Lower leg skin (tissue), 4 donors: Measurements from ENCODE around the gene MAPKAPK2. TPM values are rescaled to one million over a fixed set of nuclear protein-coding genes. Genes with fewer than 3 reads are reported as not detected.

Experiments
- DNase-seq, 2 donors: peaks; one replicate each; pipeline ENCODE4 v3.0.0-alpha.2; 2019; ENCODE audit warnings: low spot score in 2 of 2
- H3K4me3 ChIP-seq: fragments of 200-600 bp; sonication (generic); 2 replicates; pipeline ENCODE4 v1.5.1; 2017; ENCODE audit warnings: mild to moderate bottlenecking, low read depth; ENCODE audit not compliant: poor library complexity, severe bottlenecking
- CTCF ChIP-seq, 3 donors: fragments of 450-650 bp; IDR thresholded peaks; one replicate each; pipeline ENCODE4 v1.5.1; 2016; ENCODE audit warnings: antibody characterized with exemption in 3 of 3, mild to moderate bottlenecking in 3 of 3, moderate library complexity in 2 of 3
- POLR2A ChIP-seq, 2 donors: fragments of 450-650 bp; IDR thresholded peaks; one replicate each; pipeline ENCODE4 v1.6.1; 2016 to 2017; ENCODE audit warnings: antibody characterized with exemption in 2 of 2, mild to moderate bottlenecking in 1 of 2, moderate library complexity in 1 of 2
- WGBS, 2 donors: methylation state at CpG; one replicate each; pipeline ENCODE4 v1.1.5; 2018; 5-methylcytosine and 5-hydroxymethylcytosine counted together
- intact Hi-C: fragments of 100-400 bp; cut with DNase I; formaldehyde crosslinking; loops from one replicate; pipeline ENCODE4 v1.15.0; 2023; ENCODE audit warnings: low total_unique reads
- total RNA-seq, 4 donors: library from RNA; depleted of rRNA; stranded (reverse); fragments of >200 nt; gene quantifications; one replicate each; pipeline ENCODE4 v1.1.0, GENCODE V29; 2016

The MAPKAPK2 gene
- total RNA-seq, 4 donors from 2014 or later: 40.0 to 62.4 (median 52.4) TPM

GRCh38 chr1:206738370-206739366 lies 54.0 kb downstream of the MAPKAPK2 start:
- peak in 1 of 2 donors; percentile 77 for DNase-seq
- TF ChIP-seq POLR2A (IDR thresholded peaks at IDR 0.05): no peak
- TF ChIP-seq CTCF (IDR thresholded peaks at IDR 0.05): no peak
- H3K4me3 ChIP-seq: no peak overlapping the region
- intact Hi-C loops: no loop called here
- 65 to 69% methylated on average over 3 of the region's 3 CpGs for WGBS, 2 donors

DNA sequence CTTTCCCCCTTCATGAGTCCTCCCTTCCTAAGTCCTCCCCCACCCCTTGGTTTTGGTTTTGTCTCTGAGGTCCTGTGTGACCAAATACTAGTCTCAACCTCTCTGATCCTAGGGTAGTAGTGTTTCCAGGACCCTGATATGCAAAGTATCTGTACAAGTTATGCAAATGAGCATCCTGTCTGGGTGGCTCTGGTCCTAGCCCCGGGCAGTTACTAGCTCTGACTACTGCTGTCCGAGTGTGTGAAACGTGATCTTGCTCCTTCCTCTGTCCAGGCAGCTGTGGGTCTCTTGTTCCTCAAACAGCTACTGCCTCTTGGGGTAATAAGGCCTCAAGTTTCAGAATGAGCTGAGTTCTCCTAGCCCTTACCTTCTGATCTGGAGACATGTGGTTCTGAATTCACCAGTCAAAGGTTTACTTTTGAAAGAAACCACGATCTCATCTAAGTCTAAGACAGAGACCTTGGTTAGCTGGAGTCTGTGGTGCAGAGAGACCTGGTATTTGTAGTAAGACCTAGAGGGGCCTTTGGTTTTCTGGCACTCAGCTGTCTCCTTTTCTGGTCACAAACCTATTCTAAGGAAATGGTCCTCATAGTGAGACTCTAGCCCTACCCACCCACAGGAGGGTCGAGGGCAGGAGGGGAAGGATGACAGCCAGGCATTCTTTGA lies 54.8 kb downstream of the MAPKAPK2 start:
- whole genome bisulfite sequencing, 2 donors: 33 to 44% methylated on average over 5 of the region's 5 CpGs
- intact Hi-C loops: no loop called here

GRCh38 chr1:206741142-206741701 lies 56.5 kb downstream of the MAPKAPK2 start:
- intact Hi-C loops: no loop called here
- DNase-seq: no peak
- TF ChIP-seq CTCF (IDR thresholded peaks at IDR 0.05): no peak
- no peak for TF ChIP-seq POLR2A (IDR thresholded peaks at IDR 0.05)
- 88% methylated on average over 6 of the region's 6 CpGs for WGBS, 2 donors
- H3K4me3 ChIP-seq: no peak overlapping the region

More for the DNA sequence above, 54.8 kb downstream of the MAPKAPK2 start:
- TF ChIP-seq CTCF (IDR thresholded peaks at IDR 0.05) (no peak), POLR2A (IDR thresholded peaks at IDR 0.05) (no peak)
- no peak for DNase-seq
- no peak overlapping the region for H3K4me3 ChIP-seq

DNA sequence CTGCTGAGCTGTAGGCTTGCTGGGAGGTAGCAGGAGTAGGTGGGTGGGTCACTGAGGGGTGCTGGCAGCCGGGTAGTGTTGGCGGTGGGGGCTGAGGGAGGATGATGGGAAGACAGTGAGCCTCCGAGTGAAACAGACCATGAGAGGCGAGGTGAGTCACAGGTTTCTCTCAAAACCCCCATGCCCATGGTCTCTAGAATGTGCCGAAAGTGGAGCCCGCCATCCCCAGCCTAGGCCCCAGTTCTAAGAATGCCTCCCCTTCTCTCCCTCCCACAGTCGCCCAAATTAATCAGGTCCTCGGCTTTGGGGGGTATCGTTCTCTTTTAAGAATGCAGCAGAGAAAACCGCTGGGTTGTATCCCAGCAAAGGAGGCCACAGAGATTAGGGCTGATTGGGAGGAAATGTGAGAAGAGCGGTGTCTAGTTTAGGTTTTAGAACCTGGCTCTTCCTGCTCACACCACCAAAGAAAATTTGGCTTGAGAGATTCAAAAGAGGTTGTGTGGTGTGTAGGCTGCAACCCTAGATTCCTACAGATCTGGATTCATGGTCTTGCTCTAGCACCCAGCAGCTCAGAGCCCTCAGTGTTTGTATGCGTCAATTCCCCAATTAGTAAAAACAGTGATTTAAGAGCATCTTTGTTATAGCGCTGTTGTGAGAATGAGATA lies 58.1 kb downstream of the MAPKAPK2 start:
- H3K4me3 ChIP-seq: no peak overlapping the region
- WGBS, 2 donors: 75% methylated on average over 13 of the region's 13 CpGs
- intact Hi-C loops: no loop called here
- DNase-seq: no peak
- TF ChIP-seq CTCF (IDR thresholded peaks at IDR 0.05) (no peak), POLR2A (IDR thresholded peaks at IDR 0.05) (no peak)

DNA sequence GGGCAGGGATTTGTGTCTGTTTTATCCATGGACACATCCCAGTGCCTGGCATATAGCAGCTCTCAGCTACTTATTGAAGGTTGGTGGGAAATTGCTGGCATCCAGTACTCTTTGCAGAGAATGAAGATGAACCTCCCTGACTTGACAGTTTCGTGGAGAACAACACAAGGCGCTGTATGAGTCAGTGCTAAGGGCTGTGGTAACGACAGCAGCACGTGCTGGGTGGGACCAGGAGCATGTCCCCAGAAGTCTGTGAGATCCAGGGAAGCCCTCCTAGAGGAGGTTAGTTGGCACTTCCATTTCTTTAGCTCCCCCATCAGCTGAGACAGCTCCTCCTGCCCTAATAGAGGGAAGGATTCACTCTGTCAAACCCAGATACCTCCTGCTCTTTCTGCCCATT lies 60.0 kb downstream of the MAPKAPK2 start:
- WGBS, 2 donors: 43 to 53% methylated on average over 4 of the region's 4 CpGs
- TF ChIP-seq CTCF (IDR thresholded peaks at IDR 0.05): no peak
- TF ChIP-seq POLR2A (IDR thresholded peaks at IDR 0.05): no peak
- H3K4me3 ChIP-seq: no peak overlapping the region
- DNase-seq: peak in 1 of 2 donors; percentile 84
- intact Hi-C loops: no loop called here
